Measurements from ENCODE around the gene WWOX.

Gene WWOX

DNA sequence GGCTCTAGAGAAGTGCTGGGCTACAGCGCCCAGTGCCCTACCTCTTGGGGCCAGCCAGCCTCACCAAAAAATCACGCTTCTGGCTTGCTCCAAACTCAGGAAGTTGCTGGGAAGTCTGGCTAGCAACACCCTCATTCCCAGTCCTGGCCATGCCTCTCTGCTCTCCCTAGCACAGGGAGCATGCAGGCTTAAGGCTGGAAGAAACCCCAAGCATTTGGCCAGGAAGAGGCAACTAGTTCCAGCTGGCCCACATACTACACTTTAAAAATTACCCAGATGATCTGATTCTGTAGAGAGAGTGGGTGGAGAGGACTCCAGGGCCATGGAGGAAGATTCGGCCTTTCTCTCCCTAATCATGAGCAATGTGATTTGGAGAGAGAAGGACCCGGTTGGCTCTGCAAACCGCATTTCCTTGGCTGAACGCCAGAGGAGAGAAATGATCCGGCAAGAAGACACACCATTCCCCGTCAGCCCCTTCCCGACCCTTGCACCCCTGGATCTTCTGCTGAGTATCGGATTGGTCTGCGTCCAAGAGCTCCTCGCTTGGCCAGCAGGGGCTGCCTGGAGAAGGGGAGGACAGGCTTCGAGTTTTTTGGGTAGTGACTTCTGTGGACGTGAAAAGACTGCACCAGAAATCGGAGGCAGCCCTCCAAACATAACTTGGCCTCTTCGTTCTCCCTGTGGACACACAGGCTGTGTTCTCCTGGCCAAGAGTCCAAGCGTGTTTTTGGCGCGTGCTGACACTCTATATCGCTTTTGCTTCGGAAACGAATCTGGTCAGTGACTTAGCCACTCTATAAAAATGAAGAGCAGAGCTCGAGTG, 406.3 kb downstream of the WWOX start:
- no peaks in the 10 kb centered on the region for H4K20me1 ChIP-seq (ENCODE audit: insufficient read depth)
- no peaks in the 10 kb centered on the region for H3K27me3 ChIP-seq (ENCODE audit: insufficient read depth, low read depth)
- H3K4me3 ChIP-seq (IDR thresholded peaks at IDR 0.05; ENCODE audit: insufficient read depth, low read depth, low read length) = no peak overlapping the region
- no peak overlapping the region for H3K4me2 ChIP-seq
- H3K79me2 ChIP-seq (ENCODE audit: insufficient read depth, low read depth) = no peaks in the 10 kb centered on the region
- TF ChIP-seq CTCF (conservative IDR thresholded peaks at IDR 0.05; ENCODE audit: low read depth, low read length) = no peak
- H3K4me1 ChIP-seq (ENCODE audit: low read depth, poor library complexity, severe bottlenecking) = no peaks in the 10 kb centered on the region
- H3K9ac ChIP-seq = no peak overlapping the region
- no peaks in the 10 kb centered on the region for H3K36me3 ChIP-seq (ENCODE audit: insufficient read depth)
- H3K27ac ChIP-seq = no peak overlapping the region
- H2AFZ ChIP-seq (ENCODE audit: low read depth) = no peak overlapping the region

- Histone ChIP-seq H3K27me3 (ENCODE audit: insufficient read depth, low read depth) (no peaks in the 10 kb centered on the region), H3K4me3 (IDR thresholded peaks at IDR 0.05; ENCODE audit: insufficient read depth, low read depth, low read length) (no peak overlapping the region), H3K4me1 (ENCODE audit: low read depth, poor library complexity, severe bottlenecking) (no peaks in the 10 kb centered on the region), H3K9ac (no peak overlapping the region), H3K36me3 (ENCODE audit: insufficient read depth) (no peaks in the 10 kb centered on the region), H4K20me1 (ENCODE audit: insufficient read depth) (no peaks in the 10 kb centered on the region), H3K27ac (no peak overlapping the region), H3K4me2 (no peak overlapping the region), H3K79me2 (ENCODE audit: insufficient read depth, low read depth) (no peaks in the 10 kb centered on the region), H2AFZ (ENCODE audit: low read depth) (no peak overlapping the region)
- no peak for TF ChIP-seq CTCF (conservative IDR thresholded peaks at IDR 0.05; ENCODE audit: low read depth, low read length)
Measured at GRCh38 chr16:78506367-78507193, 407.1 kb downstream of the WWOX start.

DNA sequence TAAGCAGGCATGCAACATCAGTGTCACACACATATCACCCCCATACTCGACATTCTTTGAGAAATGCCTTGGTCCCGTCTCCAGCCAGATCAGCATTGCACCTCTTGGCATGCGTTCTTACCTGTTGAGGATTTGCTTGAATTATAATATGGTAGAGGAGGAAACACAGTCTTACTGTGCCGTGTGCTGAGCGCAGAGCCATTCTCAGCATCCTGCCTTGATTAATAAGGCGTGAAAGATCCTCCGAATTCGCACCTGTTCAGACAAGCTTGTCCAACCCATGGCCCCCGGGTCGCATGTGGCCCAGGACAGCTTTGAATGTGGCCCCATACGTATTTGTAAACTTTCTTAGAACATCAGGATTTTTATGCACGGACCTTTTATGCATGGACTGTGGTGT, 408.1 kb downstream of the WWOX start:
- Histone ChIP-seq H4K20me1 (ENCODE audit: insufficient read depth) (no peaks in the 10 kb centered on the region), H3K27me3 (ENCODE audit: insufficient read depth, low read depth) (no peaks in the 10 kb centered on the region), H3K4me3 (IDR thresholded peaks at IDR 0.05; ENCODE audit: insufficient read depth, low read depth, low read length) (no peak overlapping the region), H3K9ac (no peak overlapping the region), H3K79me2 (ENCODE audit: insufficient read depth, low read depth) (no peaks in the 10 kb centered on the region), H2AFZ (ENCODE audit: low read depth) (no peak overlapping the region), H3K27ac (no peak overlapping the region), H3K4me1 (ENCODE audit: low read depth, poor library complexity, severe bottlenecking) (no peaks in the 10 kb centered on the region), H3K4me2 (no peak overlapping the region), H3K36me3 (ENCODE audit: insufficient read depth) (no peaks in the 10 kb centered on the region)
- no peak for TF ChIP-seq CTCF (conservative IDR thresholded peaks at IDR 0.05; ENCODE audit: low read depth, low read length)

- Histone ChIP-seq H3K9ac (no peak overlapping the region), H3K79me2 (ENCODE audit: insufficient read depth, low read depth) (no peaks in the 10 kb centered on the region), H3K36me3 (ENCODE audit: insufficient read depth) (no peaks in the 10 kb centered on the region), H3K4me1 (ENCODE audit: low read depth, poor library complexity, severe bottlenecking) (no peaks in the 10 kb centered on the region), H3K4me2 (no peak overlapping the region), H2AFZ (ENCODE audit: low read depth) (no peak overlapping the region), H3K27ac (no peak overlapping the region), H3K4me3 (IDR thresholded peaks at IDR 0.05; ENCODE audit: insufficient read depth, low read depth, low read length) (no peak overlapping the region), H3K27me3 (ENCODE audit: insufficient read depth, low read depth) (no peaks in the 10 kb centered on the region), H4K20me1 (ENCODE audit: insufficient read depth) (no peaks in the 10 kb centered on the region)
- TF ChIP-seq CTCF (conservative IDR thresholded peaks at IDR 0.05; ENCODE audit: low read depth, low read length) = no peak
Measured at GRCh38 chr16:78509965-78510364, 410.5 kb downstream of the WWOX start.

Measured in KMS-11 (cell line).